T1000 (cell line): Measurements from ENCODE around the gene GABBR2.

Source experiments
- DNase-seq: peaks from one replicate; lab custom pipeline; 2025; ENCODE audit warnings: mixed read lengths; lab: John Stamatoyannopoulos, UW

Gene GABBR2

DNA sequence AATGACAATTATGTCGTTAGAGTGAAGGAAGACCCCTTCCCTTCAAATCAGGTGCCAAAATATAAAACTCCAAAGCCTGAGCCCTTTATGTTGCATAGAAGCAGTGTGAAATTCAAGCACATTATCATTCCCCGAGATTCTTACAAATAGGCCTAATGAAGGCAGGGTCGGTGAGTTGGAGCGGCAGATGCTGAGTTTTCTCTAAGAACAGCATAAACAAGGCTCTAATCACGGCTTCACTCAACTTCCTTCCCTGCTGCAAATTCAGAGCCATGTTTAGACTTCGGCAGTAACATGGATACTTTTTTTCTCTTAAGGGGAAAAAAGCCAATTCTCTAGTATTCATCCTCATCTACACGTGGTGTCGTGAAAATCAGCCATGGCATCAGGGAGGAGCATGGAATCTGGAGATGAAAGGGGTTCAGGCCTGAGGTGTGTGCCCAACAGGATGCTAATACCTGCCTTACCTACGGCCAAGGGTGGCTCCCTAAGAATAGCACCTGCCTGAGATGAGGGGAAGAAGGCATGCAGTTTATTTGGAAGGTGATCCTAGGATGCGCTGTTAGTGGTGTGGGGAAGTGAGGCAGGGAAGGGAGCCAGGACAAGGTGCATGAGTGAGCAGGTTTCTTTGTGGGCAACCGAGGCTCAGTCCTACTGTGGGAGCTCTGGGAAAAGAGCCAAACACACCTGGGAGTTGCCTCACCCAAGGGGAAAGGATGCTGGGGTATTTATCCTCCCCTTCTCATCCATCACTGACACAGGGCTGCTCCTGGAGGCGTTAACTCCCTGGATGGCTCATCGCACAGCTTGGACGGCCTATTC, 306.5 kb downstream of the GABBR2 start:
- DNase-seq, result no peak

DNA sequence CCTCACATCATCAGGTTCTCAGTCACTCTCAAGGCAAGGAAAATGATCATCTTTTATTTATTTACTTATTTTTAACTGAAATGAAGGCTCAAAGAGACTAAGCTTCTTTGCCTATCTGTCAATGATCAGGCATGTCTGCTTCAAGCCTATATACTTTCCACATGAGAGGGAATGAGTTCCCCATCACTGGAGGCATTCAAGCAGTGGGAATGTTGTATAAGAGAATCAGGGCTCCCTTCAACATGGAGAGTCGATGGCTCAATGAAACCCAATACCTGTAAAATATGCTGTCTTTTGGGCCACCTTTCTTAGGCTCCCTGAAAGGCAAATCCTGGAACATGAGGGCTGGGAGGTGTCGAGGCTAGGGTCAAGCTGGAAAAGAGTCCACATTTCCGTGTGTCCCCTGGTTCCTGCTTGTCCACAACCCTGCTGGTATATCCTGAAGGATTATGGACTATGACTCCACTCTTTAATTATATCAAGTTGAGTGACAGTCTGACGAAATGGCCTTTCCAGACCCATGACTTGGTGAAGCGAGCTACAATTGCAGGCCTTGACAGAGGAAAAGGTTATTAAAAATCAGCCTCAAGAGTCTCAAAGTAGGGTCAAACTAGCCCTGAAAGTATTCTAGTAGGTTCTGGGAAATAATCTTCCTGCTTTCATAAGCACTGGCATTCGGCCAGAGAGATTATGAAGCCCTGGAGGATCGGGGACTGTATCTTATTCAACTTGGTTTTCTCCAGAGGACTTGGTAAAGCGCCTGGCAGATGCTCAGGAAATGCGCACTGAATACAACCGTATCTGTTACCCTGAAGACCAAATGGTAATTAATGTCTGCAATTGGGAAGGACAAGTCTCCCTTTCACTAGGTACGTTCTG, 307.4 kb downstream of the GABBR2 start:
- no peak for DNase-seq

DNA sequence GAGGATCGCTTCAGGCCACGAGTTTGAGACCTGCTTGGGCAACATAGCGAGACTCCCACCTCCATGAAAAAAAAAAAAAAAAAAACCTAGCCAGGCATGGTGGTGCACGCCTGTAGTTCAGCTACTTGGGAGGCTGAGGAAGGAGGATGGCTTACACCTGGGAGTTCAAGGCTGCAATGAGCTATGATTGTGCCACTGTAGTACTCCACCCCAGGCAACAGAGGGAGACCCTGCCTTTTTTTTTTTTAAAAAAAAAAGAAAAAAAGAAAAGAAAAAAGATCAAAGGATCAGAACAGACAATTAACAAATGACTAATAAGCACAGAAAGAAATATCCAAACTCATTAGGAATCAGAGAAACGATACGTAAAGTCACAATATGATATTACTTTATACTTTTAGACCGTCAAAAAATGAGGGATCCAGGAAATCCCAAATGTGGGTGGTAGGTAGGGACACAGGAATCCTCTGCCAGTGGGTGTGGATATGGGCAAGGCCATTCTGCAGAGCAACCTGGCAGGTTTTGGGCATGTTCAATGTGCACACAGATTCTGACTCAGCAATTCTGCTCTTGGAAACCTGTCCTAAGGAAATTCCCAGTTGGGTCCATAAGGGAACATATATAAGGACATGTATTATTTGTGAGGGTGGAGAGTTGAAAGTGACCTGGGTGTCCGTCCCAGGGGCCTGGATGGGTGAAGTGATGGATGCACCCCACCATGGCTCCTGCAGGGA, 308.6 kb downstream of the GABBR2 start:
- no peak for DNase-seq

DNA sequence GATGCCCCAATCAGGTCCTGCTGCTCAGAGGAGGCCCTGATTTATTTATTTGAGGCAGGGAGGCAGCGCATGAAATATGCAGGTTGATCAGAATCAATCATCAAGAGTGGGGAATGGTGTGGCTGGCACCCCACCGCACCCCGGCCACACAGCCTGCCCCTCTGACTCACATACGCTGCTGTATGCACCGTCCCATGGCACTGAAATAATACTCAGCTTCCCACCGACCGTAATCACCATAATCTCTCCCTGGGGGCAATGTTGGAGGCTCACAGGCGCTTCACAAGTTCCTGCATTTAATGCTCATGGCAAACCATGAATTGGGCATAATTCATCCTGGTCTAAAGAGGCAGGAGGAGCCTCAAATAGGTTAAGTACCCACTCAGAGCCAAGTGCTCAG, 312.1 kb downstream of the GABBR2 start:
- no peak for DNase-seq

DNA sequence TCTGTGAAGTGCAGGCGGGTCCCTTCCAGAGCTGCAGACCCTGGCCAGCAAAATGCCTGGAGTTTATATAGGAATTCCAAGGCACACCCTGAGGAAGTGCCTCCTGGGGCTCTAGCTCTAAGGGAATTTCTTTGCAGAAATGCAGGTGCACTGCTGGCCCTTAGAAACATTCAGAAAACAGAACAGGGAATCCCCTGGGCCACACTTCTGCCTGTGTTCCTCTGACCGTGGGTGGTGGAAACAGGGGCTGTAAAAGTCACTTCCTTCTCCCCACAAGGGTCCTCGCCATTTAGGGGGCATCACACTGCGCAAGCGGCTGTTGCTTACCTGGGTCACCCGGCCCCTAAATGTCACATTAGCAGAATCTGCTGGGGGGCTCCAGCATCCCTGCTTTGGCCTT, 312.5 kb downstream of the GABBR2 start:
- DNase-seq, result no peak

DNA sequence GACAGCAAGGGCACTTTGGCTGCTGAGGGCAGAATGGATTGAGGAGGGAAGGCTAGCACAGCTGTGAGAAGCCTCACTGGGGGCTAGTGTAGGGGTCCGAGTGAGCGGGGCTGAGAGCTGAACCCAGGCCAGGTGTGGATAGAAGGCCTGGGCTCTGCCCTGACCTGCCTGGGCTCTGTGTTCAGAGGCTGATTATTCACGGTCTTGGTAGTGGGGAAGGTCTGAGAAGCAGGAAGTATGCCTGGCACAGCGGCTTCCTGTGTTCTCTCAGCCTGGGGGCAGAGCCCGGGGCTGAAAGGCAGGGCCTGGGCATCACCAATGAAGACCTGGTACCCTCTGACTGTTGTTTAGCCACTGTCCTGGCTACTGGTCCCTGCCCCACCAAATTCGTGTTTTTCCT, 316.9 kb downstream of the GABBR2 start:
- DNase-seq, result no peak

DNA sequence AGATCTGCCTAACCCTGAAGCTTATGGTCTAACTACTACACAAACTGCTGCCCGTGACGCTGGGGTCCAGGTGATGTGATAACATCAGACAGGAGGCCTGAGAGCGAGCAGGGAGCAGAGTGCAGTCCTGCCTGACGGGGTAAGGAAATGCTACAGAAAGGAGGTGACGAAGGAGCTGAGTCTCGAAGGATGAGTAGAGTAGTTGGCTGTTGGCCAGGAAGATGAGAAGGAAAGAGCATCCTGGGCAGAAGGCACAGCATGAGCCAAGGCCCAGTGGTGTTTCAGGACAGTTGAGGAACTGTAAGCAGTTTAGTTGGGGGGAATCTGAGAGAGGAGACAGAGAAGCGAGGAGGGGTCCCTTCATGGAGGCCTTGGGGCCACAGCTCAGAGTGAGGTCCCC, 317.3 kb downstream of the GABBR2 start:
- no peak for DNase-seq

DNA sequence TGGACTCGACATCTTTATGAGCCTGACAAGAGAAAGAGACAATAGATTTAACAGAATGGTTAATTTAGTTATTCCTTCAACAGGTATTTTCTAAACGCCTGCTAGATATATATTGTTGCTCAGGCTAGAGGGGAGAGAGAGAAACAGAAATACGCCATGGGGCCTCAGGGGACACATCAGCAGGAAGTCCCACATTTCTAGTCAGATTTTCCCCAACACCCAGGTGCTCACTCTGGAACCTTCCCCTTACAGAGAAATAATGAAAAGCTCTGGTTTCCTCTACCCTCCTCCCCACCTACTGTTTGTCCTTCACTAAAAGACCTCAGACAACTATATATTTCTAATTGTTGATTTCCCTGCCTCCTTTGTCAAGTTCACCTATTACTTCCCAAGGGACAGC, 323.0 kb downstream of the GABBR2 start:
- DNase-seq, result no peak

DNA sequence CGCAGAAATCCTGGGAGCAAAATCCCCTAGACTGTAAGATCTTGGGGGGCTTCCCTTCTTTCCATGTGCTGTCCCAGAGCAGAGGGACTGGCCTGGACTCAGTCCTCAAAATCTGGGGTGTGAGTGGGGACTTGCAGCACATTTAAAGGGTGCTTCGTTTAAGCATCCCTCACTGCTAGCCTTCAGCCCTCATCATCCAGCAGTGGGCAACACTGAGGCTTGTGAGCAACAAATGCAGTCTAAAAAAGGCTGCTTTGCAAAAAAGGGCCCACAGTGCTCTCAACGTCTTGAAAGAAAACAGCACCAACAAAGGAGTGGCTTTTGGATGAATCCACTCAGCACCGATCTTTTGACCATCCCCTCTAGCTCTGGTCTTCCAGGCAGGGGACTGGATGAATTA, 325.0 kb downstream of the GABBR2 start:
- no peak for DNase-seq

DNA sequence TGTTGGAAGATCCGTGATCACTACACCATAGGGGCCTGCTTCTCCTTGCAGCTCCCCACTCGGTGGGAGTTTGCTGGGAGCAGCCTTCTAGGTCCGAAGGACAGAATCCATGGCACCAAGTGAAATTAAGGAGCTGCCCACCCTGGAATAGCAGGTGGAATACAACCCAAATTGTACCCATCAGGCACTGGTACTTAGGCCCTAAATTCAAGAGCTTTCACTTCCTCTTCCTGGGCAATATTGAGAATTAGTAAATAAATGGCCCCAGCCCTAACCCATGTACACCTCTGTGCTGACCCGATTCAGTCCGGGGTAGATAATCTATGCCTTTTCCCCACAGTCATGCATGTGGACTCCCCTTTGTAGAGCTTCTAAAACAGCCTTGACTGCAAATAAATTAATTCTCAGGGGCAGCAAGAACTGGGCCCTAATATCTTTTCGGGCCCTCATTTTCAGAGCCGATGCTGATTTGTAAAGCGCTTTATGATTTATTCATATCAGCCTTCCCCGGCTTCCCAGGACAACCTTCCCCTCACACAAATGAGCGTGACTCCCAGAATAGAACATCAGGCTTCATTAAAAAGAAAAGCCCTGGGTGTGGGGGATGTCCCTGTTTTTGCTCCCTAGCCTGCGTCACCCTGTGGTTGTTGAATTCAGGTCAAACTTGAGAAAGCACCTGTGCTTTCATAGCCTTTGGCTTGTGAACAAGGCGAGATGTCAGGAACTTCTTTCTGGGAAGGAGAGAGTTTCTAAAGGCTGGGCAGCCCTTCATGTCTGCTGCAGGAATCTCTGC, 327.2 kb downstream of the GABBR2 start:
- DNase-seq, result no peak

DNA sequence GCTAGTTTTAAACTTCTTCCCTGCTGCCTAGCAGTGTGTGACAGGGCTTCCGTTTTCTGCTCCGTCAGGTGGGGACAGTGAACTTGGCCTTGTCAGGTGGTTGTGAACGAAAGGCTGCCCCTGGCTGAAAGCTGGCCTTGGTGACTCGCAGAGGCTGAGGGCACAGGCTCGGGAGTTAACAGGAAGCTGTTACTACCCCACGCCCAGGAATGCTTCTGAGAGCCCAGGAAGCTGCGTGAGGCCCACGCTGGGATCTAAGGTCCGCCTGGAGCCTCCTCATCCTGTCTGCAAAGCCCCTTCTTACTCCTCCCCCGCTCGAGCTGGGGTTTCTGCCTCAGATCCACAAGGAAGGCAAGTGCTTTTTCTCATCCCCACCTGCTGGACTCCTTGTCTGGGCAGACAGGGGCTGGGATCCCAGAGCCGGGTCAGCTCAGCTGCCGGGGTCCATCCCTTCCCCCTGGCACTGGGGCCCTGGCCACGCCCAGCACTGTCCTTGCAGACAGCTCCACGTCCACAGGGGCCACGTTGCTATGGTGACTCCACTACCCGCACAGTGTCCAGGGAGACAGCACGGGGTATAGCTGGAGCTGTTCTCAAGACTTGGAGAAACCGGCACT, 328.6 kb downstream of the GABBR2 start:
- DNase-seq, result peak; percentile 12

DNA sequence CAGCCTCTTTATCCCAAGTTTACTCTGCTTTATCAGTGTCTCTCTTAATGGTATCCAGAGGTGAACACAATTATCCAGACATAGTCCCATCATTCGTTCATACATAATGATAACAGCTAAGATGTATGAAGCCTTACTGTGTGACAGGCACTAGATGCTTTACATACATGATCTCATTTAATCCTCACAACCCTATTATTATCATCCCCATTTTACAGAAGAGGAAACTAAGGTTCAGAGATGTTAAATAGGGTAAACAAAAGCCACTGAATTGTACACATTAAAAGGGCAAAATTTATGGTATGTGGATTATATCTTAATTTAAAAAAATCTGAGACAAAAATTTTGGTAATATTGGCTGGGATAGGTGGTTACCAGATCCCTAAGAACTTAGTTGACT, 329.2 kb downstream of the GABBR2 start:
- no peak for DNase-seq

DNA sequence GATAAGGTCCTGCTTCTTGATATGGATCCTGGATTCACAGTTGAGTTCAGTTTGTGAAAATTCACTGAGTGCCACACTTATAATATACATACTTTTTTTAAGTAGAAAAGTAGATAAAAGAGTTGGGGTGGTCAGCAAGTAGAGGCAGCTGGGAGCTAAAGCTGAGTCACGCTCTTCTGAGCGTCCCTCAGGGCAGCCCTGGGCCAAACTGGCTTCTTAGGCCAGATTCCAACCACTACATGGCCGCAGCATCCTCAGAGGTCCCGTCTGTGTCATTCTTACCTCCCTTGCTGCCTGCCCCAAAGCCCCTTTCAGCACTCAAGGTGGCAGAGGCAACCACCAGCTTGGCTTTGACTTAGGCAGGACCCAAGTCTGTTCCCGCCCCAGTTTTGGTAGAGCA, 329.9 kb downstream of the GABBR2 start:
- no peak for DNase-seq

DNA sequence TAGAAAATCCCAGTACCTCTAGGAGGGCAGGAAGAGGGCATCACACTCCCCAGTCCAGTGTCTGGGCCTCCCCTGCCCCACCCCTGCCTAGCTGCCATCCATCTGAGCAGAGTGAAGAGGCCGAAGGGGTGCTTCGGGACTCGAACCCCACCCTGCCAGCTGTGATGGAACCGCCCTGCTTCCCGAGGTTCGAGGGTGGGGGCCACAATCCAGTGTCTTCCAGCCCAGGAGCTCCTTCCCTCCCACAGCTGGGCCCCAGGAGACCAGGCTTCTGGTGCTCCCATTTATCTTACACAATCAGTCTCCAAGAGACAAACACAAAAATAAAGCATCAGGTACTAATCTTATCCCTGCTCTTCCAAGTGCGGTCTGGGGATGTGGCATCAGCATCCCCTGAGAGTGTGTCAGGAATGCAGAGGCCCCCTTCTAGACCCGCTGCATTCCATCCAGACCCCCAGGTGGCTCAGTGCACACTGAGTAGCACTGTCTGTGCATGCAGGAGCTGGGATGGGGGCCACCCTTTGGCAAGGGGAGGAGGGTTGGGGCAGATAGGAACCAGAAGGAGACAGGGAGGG, 330.4 kb downstream of the GABBR2 start:
- DNase-seq, result no peak

DNA sequence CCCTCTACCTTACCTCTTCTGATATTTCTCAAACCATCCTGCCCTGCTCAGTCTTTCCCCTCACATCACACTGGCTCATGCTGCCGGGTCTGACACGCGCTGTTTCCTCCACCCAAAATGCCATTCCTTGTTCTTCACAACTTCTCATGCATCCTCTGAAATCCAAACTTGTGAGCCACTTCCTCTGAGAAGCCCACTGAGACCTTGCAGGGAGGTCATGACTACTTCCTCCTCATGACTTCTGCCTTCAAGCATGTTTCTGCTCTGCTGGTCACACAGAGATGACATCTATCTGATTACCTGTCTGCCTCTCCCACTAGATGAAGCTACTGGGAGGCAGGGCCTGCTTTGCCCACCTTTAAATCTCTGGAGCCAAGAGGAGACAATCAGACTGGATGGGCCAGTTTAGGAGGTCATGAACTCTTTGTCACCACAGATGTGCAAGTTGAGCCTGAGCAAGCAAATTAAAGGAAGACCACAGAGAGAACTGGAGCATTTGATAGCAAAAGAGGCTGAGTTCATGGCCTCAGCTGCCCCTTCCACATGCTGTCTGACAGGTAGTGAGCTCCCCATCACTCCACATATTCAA, 333.5 kb downstream of the GABBR2 start:
- no peak for DNase-seq

DNA sequence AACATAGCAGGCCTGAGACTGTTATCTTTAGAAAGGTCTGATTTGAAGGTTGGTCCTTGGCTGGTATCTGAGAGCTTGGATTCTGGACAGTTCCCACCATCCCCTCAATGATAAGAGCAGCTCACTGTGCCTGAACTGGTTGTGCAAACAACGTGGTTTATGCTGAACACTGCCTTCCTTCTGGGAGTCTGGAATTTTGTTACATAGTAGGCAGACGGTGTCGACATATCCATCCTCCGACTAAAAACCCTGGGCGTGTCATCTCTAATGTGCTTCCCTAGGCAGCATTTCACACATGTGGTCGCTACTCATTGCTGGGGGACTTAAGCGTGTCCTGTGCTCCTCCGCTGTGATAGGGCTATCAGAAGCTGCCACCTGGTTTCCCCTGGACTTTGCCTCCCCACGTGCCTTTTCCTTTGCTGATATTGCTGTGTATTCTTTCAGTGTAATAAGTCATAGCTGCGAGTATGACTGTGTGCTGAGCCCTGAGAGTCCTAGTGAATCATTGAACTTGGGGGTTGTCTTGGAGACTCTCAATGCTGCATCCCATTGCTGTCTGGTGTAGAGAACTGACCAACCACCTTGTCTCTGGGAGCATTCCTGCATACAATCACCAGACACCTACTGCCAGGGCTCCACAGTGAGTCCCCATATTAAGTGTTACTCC, 334.2 kb downstream of the GABBR2 start:
- peak; percentile 7 for DNase-seq

DNA sequence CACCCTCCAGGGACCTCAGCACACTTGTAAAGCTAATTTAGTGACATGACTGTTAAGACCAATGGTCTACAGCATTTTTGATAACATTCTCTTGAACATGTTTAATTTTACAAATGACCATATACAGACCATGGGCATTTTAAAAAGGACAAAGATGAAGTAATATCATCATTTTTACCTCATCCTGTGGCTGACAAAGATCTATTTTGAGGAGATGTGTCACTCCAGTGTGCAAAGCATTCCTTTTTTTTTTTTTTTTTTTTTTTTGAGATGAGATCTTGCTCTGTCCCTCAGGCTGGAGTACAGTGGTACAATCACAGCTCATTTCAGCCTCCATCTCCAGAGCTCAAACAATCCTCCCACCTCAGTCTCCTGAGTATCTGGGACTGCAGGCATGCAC, 335.1 kb downstream of the GABBR2 start:
- DNase-seq, result no peak

DNA sequence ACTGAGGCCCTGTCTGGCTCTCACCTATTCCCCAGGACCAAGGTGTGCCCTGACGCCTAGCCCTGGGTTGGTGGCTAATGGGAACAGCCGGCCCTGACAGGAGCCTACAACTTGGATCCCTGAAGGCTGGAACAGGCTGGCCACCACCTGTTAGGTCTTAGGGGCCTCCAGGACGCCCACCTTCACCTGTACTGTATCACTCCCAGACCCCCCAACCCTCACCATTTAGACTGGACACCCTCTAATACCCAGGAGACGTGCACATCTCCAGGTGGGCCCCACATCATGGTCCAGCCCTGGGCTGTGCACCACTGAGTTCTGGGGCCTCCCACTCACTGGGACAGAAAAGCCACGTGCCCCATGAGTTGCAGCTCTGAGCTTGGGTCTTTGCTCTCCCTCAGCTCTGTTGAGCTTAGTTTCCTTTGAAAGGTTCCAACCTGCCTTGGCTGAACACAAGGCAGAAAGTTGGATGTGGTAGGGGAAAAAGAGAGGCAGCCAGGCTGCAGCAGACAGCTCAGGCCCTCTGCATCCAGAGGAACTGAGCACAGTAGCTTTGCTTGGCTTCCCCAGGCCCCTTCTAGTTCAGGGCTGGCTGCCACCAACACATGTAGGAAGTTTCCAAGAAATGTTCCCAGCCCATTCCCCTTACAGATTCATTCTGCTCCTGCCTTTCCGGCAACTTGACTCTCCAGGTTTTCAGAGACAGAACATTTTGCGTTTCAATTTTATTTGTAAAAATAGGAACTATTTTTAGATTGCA, 336.5 kb downstream of the GABBR2 start:
- no peak for DNase-seq

DNA sequence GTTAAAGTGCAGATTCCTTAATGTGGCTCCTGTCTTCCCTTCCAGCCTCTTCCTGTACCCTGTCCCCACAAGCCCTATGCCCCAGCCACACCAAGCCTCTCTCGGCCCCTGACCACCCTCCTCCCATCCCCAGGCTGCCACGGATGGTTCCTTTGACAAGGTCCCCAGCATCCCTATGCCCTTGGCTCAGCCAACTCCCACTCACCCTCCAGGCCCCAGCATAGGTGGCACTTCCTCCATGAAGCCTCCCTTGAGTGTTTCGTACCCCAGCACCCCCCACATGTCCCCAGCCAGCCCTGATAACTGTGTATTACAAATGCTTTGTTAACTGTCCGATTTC, 337.8 kb downstream of the GABBR2 start:
- DNase-seq, result no peak
